Activated CD8-positive, alpha-beta T cell treated with anti-CD3 and anti-CD28 coated beads, Interleukin-2, amount 10 ng/mL, durations not matched to agents 7 days and 5 days (primary cell): ENCODE results near the gene THEM5. TPM values are rescaled to one million over a fixed set of nuclear protein-coding genes. Genes with fewer than 3 reads are reported as not detected.
"Not testable (repeated sequence)": the region's sequence is repeated elsewhere in the genome, so short reads cannot be mapped to it uniquely, and the experiment has no call there.

Source experiments
- ATAC-seq: fragments of 150-1000 bp; cut with Tn5 transposase; one replicate; pipeline ENCODE4 v1.10.0; 2021; ENCODE audit warnings: moderate library complexity
- CTCF ChIA-PET: fragments of 350-600 bp; sonication (Branson Sonifier 250); formaldehyde crosslinking; loops from one replicate; lab custom pipeline; 2021; ENCODE audit warnings: antibody characterized with exemption; lab: Charles Lee
- POLR2A ChIA-PET: fragments of 350-600 bp; sonication (Branson Sonifier 250); formaldehyde crosslinking; loops from one replicate; lab custom pipeline; 2021; ENCODE audit warnings: antibody characterized with exemption; lab: Charles Lee
- DNase-seq: peaks from one replicate; pipeline ENCODE4 v3.0.0-alpha.2; 2020
- H3K27ac Mint-ChIP-seq: one replicate; pipeline ENCODE4 v1.8.0; 2021; ENCODE audit warnings: mild to moderate bottlenecking, mixed read lengths
- H3K27me3 Mint-ChIP-seq: one replicate; pipeline ENCODE4 v1.8.0; 2021; ENCODE audit warnings: low read depth, mixed read lengths
- H3K36me3 Mint-ChIP-seq: one replicate; pipeline ENCODE4 v1.8.0; 2021; ENCODE audit warnings: low read depth, mixed read lengths
- H3K4me1 Mint-ChIP-seq: one replicate; pipeline ENCODE4 v1.8.0; 2021; ENCODE audit warnings: low read depth, mixed read lengths
- H3K4me3 Mint-ChIP-seq: one replicate; pipeline ENCODE4 v1.8.0; 2021; ENCODE audit warnings: mild to moderate bottlenecking, mixed read lengths
- H3K9me3 Mint-ChIP-seq: one replicate; pipeline ENCODE4 v1.8.0; 2022; ENCODE audit warnings: mixed read lengths; ENCODE audit not compliant: insufficient read depth
- total RNA-seq, 2 experiments: library from RNA; stranded (reverse); gene quantifications; one replicate each; pipeline ENCODE4 v1.2.3, GENCODE V29; 2021

The THEM5 gene
- total RNA-seq, 2 experiments from 2014 or later = not detected

DNA sequence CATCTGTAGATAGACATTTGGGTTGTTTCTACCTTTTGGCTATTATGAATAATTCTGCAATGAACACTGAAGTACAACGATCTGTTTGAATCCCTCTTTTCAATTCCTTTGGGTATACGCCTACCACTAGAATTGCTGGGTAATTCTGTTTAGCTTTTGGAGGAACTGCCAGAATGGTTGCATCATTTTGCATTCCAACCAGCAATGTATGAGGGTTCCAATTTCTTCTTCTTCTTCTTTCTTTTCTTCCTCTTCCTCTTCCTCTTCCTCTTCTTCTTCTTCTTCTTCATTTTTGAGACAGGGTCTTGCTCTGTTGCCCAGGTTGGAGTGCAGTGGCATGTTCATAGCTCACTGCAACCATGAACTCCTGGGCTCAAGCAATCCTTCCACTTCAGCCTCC is 13.8 kb upstream of the THEM5 start:
- no peak for ATAC-seq
- H3K9me3 Mint-ChIP-seq = no peaks in the 10 kb centered on the region
- CTCF ChIA-PET = interaction anchor here (1.7 kb wide), 1 partner anchor 101 kb away, joined by 4 read pairs; no protein-coding TSS in a partner anchor
- peaks cover under 1% of the 10 kb centered on the region for H3K36me3 Mint-ChIP-seq
- DNase-seq = no peak
- no peak overlapping the region for H3K4me3 Mint-ChIP-seq
- no peaks in the 10 kb centered on the region for H3K4me1 Mint-ChIP-seq
- no peak overlapping the region for H3K27ac Mint-ChIP-seq
- H3K27me3 Mint-ChIP-seq = peaks cover 12% of the 10 kb centered on the region
- POLR2A ChIA-PET = no interaction called here

DNA sequence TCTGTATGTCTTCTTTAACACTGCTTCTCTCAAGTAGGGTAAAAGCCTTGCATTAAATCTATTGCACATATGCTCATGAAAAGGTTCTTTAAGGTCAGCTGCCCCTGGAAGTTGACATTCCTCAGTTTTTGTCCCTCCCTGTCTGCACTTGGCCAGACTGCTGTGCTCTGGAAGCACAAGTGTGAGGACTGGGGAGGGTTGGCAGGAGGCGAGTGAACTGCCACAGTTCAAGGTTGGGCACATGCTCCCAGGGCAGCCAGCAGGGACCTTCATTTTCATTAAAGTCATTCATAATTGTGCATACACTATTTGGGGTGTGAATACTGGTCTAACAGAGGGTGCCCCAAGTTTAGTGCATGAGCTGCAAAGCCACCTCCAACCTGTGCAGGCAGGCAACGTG is 10.9 kb upstream of the THEM5 start:
- H3K4me3 Mint-ChIP-seq = no peak overlapping the region
- H3K9me3 Mint-ChIP-seq = no peaks in the 10 kb centered on the region
- no peaks in the 10 kb centered on the region for H3K4me1 Mint-ChIP-seq
- ATAC-seq (no peak), DNase-seq (no peak)
- H3K27me3 Mint-ChIP-seq = peaks cover 20% of the 10 kb centered on the region
- no peak overlapping the region for H3K27ac Mint-ChIP-seq
- CTCF ChIA-PET = interaction anchor here (0.6 kb wide), 1 partner anchor 44 kb away, joined by 3 read pairs; no protein-coding TSS in a partner anchor
- POLR2A ChIA-PET = interaction anchor here (0.6 kb wide), 1 partner anchor 118 kb away, joined by 3 read pairs; no protein-coding TSS in a partner anchor
- no peaks in the 10 kb centered on the region for H3K36me3 Mint-ChIP-seq

DNA sequence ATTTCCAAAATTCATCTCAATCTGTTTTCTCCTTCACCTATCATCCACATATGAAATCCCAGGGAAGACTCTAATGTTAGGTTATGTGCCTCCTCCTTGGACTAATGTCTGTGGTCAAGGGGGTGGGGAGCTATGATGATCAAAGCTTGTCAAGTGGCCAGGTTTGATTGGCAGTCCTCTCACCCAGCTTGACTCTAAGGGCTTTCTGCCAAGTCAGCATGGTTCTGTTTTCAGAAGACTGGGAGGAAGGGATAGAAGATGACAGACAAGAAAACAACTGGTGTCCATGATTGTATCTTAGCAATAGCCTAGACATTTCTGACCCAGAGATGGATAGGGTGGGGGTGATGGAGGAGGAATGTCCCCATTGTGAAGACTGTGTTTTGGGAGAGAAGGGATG is 9.1 kb upstream of the THEM5 start:
- ChIA-PET POLR2A (no interaction called here), CTCF (interaction anchor here (1.5 kb wide), 1 partner anchor 19 kb away, joined by 3 read pairs; no protein-coding TSS in a partner anchor)
- H3K4me3 Mint-ChIP-seq = no peak overlapping the region
- H3K9me3 Mint-ChIP-seq = no peaks in the 10 kb centered on the region
- no peaks in the 10 kb centered on the region for H3K36me3 Mint-ChIP-seq
- H3K27me3 Mint-ChIP-seq = peaks cover 20% of the 10 kb centered on the region
- DNase-seq = no peak
- H3K27ac Mint-ChIP-seq = no peak overlapping the region
- no peak for ATAC-seq
- no peaks in the 10 kb centered on the region for H3K4me1 Mint-ChIP-seq

DNA sequence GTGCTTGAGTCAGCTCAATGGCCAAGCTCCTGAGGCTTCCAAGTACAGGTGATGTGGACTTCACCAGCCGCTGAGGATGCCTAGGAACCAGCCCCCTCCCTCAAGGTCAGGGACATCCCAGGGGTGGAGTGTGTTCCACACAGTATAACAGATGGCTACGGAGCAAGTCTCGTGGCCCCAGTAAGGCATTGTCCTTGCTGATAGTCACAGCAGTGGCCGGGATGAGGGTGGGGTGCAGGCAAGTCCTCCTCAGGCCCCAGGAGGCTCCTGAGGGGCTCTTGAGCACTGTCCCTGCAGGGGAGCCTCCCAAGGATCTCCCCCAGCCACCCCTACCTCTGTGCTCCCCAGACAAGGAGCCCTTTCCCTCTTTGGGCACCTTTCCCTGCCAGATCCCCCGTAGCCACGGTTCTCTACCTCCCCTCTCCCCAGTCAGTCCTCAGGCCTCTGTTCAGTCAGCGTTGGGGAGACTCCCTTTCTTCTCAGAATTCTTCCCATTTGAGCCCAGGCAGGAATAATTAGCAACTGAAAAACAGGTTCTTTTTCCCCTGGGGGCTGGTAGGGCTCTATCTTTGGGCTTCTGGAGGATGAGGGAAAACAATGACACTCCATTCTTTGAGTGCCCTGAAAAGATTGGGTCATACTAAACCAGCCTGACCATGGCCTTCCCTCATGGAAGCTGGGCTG is 7.1 kb upstream of the THEM5 start:
- Mint-ChIP-seq H3K36me3 (no peaks in the 10 kb centered on the region), H3K9me3 (no peaks in the 10 kb centered on the region), H3K27me3 (peaks cover 20% of the 10 kb centered on the region), H3K4me3 (no peak overlapping the region), H3K4me1 (no peaks in the 10 kb centered on the region), H3K27ac (no peak overlapping the region)
- ATAC-seq = no peak
- POLR2A ChIA-PET = interaction anchor here (1.4 kb wide), 1 partner anchor 16 kb away, joined by 4 read pairs; no protein-coding TSS in a partner anchor
- no peak for DNase-seq
- CTCF ChIA-PET = interaction anchor here (2.1 to 2.3 kb wide), 2 partner anchors 21 to 141 kb away, joined by 5 to 6 read pairs; no protein-coding TSS in a partner anchor

DNA sequence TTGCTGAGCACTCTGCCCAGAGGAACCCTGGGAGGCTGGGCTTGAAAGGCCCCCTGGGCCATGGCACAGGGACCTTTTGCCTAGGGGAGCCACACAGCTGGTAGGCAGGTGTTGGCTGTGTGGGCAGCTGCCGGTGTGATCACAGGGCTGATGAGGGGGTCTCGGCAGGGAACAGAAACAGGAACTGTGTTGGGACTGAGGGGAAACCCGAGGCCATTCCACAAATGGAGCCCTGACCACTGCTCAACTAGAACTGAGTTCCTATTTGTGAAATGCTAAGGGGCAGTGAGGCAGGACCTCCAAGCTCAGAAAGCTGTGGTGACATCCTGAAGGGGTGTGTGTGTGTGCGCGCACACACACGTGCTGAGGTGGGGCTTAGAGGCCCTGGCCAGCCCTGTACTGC is 6.4 kb upstream of the THEM5 start:
- POLR2A ChIA-PET = interaction anchor here (1.4 kb wide), 1 partner anchor 17 kb away, joined by 4 read pairs; no protein-coding TSS in a partner anchor
- H3K27ac Mint-ChIP-seq = no peak overlapping the region

DNA sequence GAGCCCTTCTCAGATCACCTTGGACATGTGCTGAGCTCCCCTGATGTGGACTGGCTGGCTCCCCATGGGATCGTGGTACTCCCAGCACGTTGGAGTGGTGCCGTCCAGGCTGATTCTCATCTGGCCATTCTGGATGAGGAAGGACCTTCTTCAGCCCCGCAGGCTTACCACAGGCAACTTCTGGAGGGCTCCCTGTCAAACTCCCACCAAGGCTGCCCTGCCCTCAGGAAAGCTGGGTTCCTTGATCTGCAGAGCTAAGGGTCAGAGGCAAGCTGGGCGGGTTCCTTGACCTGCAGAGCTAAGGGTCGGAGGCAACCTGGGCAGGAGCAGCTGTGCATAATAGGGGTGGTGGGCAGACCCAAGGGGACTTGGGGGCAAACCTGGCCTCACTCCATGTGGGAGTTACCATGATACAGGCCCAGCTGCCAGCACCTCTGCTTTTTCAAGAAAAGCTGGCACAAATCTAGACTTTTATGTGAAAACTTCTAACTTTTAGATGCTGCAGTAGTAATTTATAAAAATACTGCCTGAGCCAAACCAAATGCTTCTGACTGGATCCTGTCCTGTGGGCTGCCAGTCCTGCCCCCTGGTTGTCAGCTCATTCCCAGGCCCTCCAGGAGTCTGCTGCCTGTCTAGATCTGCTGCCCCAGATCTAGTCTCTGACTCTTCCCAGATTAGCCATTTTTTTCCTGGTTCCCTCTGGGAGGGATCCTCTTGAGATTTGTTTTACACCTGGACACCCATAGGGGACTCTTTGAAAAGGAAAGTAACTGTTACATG is 5.6 kb upstream of the THEM5 start:
- ChIA-PET POLR2A (interaction anchor here (1.4 kb wide), 1 partner anchor 18 kb away, joined by 4 read pairs; no protein-coding TSS in a partner anchor), CTCF (interaction anchor here (1.1 to 2.3 kb wide), 4 partner anchors 22 to 143 kb away, joined by 3 to 9 read pairs (median 6); no protein-coding TSS in a partner anchor)
- Mint-ChIP-seq H3K36me3 (no peaks in the 10 kb centered on the region), H3K4me1 (no peaks in the 10 kb centered on the region), H3K27me3 (peaks cover 15% of the 10 kb centered on the region), H3K27ac (no peak overlapping the region), H3K4me3 (no peak overlapping the region), H3K9me3 (no peaks in the 10 kb centered on the region)
- no peak for DNase-seq
- ATAC-seq = no peak

More for the DNA sequence above, 6.4 kb upstream of the THEM5 start:
- no peak overlapping the region for H3K4me3 Mint-ChIP-seq
- ATAC-seq (no peak), DNase-seq (no peak)
- H3K27me3 Mint-ChIP-seq = peaks cover 15% of the 10 kb centered on the region
- H3K4me1 Mint-ChIP-seq = no peaks in the 10 kb centered on the region
- H3K9me3 Mint-ChIP-seq = no peaks in the 10 kb centered on the region
- H3K36me3 Mint-ChIP-seq = no peaks in the 10 kb centered on the region
- CTCF ChIA-PET = interaction anchor here (1.1 to 2.3 kb wide), 3 partner anchors 22 to 142 kb away, joined by 3 to 6 read pairs (median 5); no protein-coding TSS in a partner anchor

DNA sequence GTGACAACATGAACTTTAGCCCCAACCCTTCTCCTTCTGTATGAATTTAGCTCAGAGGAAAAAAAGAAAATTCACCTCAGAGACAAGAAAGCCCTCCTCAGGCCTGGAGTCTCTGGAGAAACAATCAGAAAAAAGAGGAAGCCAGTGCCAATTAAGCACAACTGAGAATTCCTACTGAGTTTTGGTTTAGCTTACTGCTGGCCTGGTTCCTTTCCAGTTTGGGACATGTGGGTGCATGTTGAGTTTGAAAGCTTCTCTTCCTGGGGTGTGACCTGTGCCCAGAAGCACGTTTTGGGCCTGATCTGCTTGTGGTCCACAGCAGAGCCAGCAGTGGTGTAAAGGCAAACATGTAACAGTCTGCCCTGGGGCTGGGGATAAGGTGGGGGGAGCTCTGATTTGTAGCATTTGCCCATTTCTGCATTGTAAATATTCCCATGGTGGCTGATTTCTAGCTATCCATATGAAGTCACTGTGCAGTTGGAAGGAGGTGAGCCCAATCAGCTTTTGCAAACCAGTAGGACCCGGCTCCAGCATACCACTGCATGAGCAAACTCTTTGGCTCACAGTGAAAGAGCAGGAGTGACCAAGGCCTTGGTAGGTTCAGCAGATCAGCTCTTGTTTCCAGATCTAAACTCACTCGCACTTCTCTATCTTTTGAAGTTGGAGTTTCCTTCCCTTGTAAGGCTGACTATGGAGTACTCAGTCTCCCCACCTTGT is 4.7 kb upstream of the THEM5 start:
- Mint-ChIP-seq H3K4me3 (no peak overlapping the region), H3K4me1 (no peaks in the 10 kb centered on the region), H3K9me3 (no peaks in the 10 kb centered on the region), H3K27me3 (peaks cover 12% of the 10 kb centered on the region), H3K36me3 (no peaks in the 10 kb centered on the region), H3K27ac (no peak overlapping the region)
- DNase-seq = no peak
- CTCF ChIA-PET = interaction anchor here (0.9 to 2.3 kb wide), 6 partner anchors 9 to 143 kb away, joined by 3 to 9 read pairs (median 5); no protein-coding TSS in a partner anchor
- POLR2A ChIA-PET = no interaction called here
- no peak for ATAC-seq

DNA sequence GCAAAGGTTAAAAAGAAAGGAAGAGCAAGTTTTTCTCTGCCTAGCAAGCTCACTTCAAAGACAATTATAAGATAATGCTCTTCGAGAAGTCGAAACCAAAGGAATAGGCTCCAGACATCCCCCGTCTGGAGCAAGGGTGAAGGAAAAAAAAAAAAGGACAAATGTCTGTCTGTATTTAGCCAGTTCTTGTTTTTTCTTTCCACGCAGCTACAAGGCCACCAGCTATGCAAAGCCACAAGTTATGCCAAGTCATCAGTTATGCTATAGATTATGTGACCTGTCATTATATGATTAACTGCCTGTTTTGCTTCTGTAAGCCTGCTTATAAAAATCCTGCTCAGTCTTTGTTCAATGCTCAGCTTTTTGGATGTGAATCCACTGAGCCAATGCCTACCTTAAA is 2.4 kb upstream of the THEM5 start:
- CTCF ChIA-PET = interaction anchor here (1.2 to 1.3 kb wide), 2 partner anchors 10 to 146 kb away, joined by 3 read pairs; no protein-coding TSS in a partner anchor
- POLR2A ChIA-PET = no interaction called here

DNA sequence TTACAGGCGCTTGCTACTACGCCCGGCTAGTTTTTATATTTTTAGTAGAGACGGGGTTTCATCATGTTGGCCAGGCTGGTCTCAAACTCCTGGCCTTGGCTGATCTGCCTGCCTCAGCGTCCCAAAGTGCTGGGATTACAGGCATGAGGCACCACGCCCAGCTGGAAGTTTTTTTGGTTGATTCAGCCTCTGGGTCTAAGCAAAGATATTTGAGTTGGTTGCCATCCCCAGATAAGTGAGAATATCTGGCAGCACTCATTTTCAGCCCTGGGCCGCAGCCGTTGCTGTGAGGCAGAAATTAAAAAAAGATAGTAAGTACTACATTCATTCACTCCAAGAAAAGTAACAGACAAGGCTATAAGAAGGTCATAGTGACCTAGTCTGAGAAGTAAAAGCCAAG is 2.0 kb upstream of the THEM5 start:
- H3K27me3 Mint-ChIP-seq, H3K4me3 Mint-ChIP-seq, POLR2A ChIA-PET, H3K27ac Mint-ChIP-seq, H3K4me1 Mint-ChIP-seq, H3K9me3 Mint-ChIP-seq, H3K36me3 Mint-ChIP-seq, DNase-seq, ATAC-seq: not testable (repeated sequence)
- CTCF ChIA-PET = interaction anchor here (1.2 to 1.3 kb wide), 2 partner anchors 9 to 146 kb away, joined by 3 read pairs; no protein-coding TSS in a partner anchor

More for the DNA sequence above, 2.4 kb upstream of the THEM5 start:
- no peak for DNase-seq
- Mint-ChIP-seq H3K27ac (no peak overlapping the region), H3K4me3 (no peak overlapping the region), H3K9me3 (no peaks in the 10 kb centered on the region), H3K27me3 (no peaks in the 10 kb centered on the region), H3K4me1 (no peaks in the 10 kb centered on the region), H3K36me3 (no peaks in the 10 kb centered on the region)
- no peak for ATAC-seq

DNA sequence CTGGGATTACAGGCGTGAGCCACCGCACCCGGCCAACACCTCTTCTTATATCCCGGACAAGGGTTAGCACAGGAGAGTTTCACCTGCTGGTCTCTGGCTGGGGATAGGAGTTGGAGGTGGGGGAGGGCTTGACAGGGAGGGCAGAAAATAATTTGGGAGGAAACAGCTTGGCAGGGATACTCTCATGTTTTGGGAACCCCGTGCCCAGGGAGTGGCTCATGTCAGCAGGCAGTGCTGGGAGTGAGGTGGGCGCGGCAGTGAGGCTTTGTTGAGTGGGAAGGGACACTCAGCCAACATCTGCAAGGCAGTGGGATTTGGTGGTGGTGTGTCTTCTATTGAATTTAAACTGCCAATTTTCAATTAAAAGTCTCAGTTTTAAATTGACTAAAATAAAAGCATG is 1.1 kb upstream of the THEM5 start:
- CTCF ChIA-PET = interaction anchor here (1.5 kb wide), 1 partner anchor 162 kb away, joined by 5 read pairs; no protein-coding TSS in a partner anchor
- no peak overlapping the region for H3K4me3 Mint-ChIP-seq
- ATAC-seq (no peak), DNase-seq (no peak)
- no peaks in the 10 kb centered on the region for H3K4me1 Mint-ChIP-seq
- H3K36me3 Mint-ChIP-seq = no peaks in the 10 kb centered on the region
- H3K27me3 Mint-ChIP-seq = no peaks in the 10 kb centered on the region
- POLR2A ChIA-PET = no interaction called here
- no peak overlapping the region for H3K27ac Mint-ChIP-seq
- no peaks in the 10 kb centered on the region for H3K9me3 Mint-ChIP-seq

DNA sequence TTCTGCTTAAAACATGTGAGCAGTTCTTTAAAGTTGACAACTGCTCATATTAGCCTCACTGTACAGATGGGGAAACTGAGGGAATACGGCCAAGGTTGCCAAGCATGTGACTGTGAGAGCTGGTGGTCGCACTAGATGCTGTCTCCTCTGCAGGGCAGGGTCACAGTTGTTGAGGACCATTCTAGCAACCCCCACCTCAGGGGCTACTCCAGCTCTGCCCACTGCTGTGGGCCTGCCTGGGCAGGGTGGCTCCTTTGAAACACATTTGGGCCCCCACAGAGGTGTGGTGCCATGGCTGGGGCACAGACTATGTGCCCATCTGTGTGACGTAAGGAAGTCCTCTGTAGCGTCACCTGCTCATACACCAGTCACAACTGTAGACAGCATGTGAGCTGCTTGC is 779 bp downstream of the THEM5 start:
- H3K36me3 Mint-ChIP-seq = no peaks in the 10 kb centered on the region
- CTCF ChIA-PET = interaction anchor here (1.3 kb wide), 1 partner anchor 10 kb away, joined by 3 read pairs; no protein-coding TSS in a partner anchor
- no peak overlapping the region for H3K27ac Mint-ChIP-seq
- POLR2A ChIA-PET = no interaction called here
- ATAC-seq = no peak
- H3K27me3 Mint-ChIP-seq = no peaks in the 10 kb centered on the region
- H3K9me3 Mint-ChIP-seq = no peaks in the 10 kb centered on the region
- H3K4me3 Mint-ChIP-seq = no peak overlapping the region
- H3K4me1 Mint-ChIP-seq = no peaks in the 10 kb centered on the region
- DNase-seq = no peak
